GM21786 (cell line): ENCODE results near the gene ZNFX1.

Source experiments
- ATAC-seq: cut with Tn5 transposase; IDR thresholded peaks from one replicate; pipeline ENCODE4 v1.9.1; 2021; ENCODE audit not compliant: unreplicated experiment

The ZNFX1 gene

GRCh38 chr20:49279677-49280462 is 2.0 kb upstream of the ZNFX1 start:
- ATAC-seq = no peak

- ATAC-seq = no peak
These were observed 1.2 kb upstream of the ZNFX1 start for GRCh38 chr20:49278818-49279676.

- ATAC-seq = no peak
These were observed 146 bp downstream of the ZNFX1 start for GRCh38 chr20:49277786-49278035.

GRCh38 chr20:49276961-49277785 is 684 bp downstream of the ZNFX1 start:
- ATAC-seq = no peak

GRCh38 chr20:49276161-49276960 is 1.5 kb downstream of the ZNFX1 start:
- ATAC-seq = no peak

GRCh38 chr20:49275636-49276035 is 2.2 kb downstream of the ZNFX1 start:
- ATAC-seq = no peak

- no peak for ATAC-seq
These were observed 2.6 kb downstream of the ZNFX1 start for GRCh38 chr20:49275216-49275615.

GRCh38 chr20:49273696-49274277 is 4.1 kb downstream of the ZNFX1 start:
- no peak for ATAC-seq

- ATAC-seq = peak; percentile 46
These were observed 5.2 kb downstream of the ZNFX1 start for GRCh38 chr20:49272654-49273053.

- no peak for ATAC-seq
These were observed 7.1 kb downstream of the ZNFX1 start for GRCh38 chr20:49270736-49271135.

- no peak for ATAC-seq
These were observed 7.7 kb downstream of the ZNFX1 start for GRCh38 chr20:49270177-49270576.

GRCh38 chr20:49268600-49269365 is 9.1 kb downstream of the ZNFX1 start:
- no peak for ATAC-seq

- no peak for ATAC-seq
These were observed 10.5 kb downstream of the ZNFX1 start for GRCh38 chr20:49267327-49267726.

GRCh38 chr20:49262444-49262843 is 15.4 kb downstream of the ZNFX1 start:
- ATAC-seq = no peak

GRCh38 chr20:49261173-49261572 is 16.7 kb downstream of the ZNFX1 start:
- no peak for ATAC-seq

GRCh38 chr20:49260218-49260617 is 17.6 kb downstream of the ZNFX1 start:
- ATAC-seq = no peak

- no peak for ATAC-seq
These were observed 18.1 kb downstream of the ZNFX1 start for GRCh38 chr20:49259799-49260198.

GRCh38 chr20:49259284-49259683 is 18.6 kb downstream of the ZNFX1 start:
- no peak for ATAC-seq

GRCh38 chr20:49256261-49256660 is 21.6 kb downstream of the ZNFX1 start:
- no peak for ATAC-seq
